ENCODE results near the gene WRNIP1.

GRCh38 chr6:2725999-2726567 lies 39.1 kb upstream of the WRNIP1 start:
- no peak for TF ChIP-seq CTCF (IDR thresholded peaks at IDR 0.05; ENCODE audit: control extremely low read depth in 1 of 3, insufficient read depth in 1 of 3, low read depth in 1 of 3, low read length in 3 of 3)
- TF ChIP-seq TAF1 (IDR thresholded peaks at IDR 0.05; ENCODE audit: low read depth, low read length): no peak
- TF ChIP-seq KDM5A (IDR thresholded peaks at IDR 0.05; ENCODE audit: low read length): no peak
- TF ChIP-seq KDM1A (IDR thresholded peaks at IDR 0.05; ENCODE audit: borderline replicate concordance, low read length): no peak
- no peak for TF ChIP-seq POLR2A (IDR thresholded peaks at IDR 0.05; ENCODE audit: control extremely low read depth in 1 of 2, low read depth in 2 of 2, low read length in 2 of 2)
- no peak for TF ChIP-seq GABPA (IDR thresholded peaks at IDR 0.05; ENCODE audit: borderline replicate concordance, insufficient read depth, low read length)
- no peak for TF ChIP-seq TCF12 (IDR thresholded peaks at IDR 0.05; ENCODE audit: low read depth, low read length)
- TF ChIP-seq HDAC2 (IDR thresholded peaks at IDR 0.05; ENCODE audit: borderline replicate concordance in 1 of 2, low read depth in 2 of 2, low read length in 2 of 2): no peak
- TF ChIP-seq MAX (IDR thresholded peaks at IDR 0.05): no peak
- TF ChIP-seq CBX5 (IDR thresholded peaks at IDR 0.05; ENCODE audit: low read depth, low read length): no peak
- no peak for TF ChIP-seq NRF1 (IDR thresholded peaks at IDR 0.05; ENCODE audit: low read depth, low read length)
- no peak for TF ChIP-seq POLR2AphosphoS5 (IDR thresholded peaks at IDR 0.05; ENCODE audit: low read depth, low read length)
- no peak for TF ChIP-seq CHD2 (IDR thresholded peaks at IDR 0.05; ENCODE audit: low read length)
- no peak for TF ChIP-seq RNF2 (IDR thresholded peaks at IDR 0.05; ENCODE audit: borderline replicate concordance, low read depth, low read length, missing control alignments, poor library complexity, severe bottlenecking)

Measured in H1 (cell line).